ENCODE results near the gene WBP4. TPM values are rescaled to one million over a fixed set of nuclear protein-coding genes. Genes with fewer than 3 reads are reported as not detected.

The WBP4 gene
- total RNA-seq, 1 donor from 2014 or later, result 13.5 TPM

GRCh38 chr13:41058295-41059070, 2.8 kb upstream of the WBP4 start:
- intact Hi-C loops (cut with DNase I), result loop anchor here (10.0 kb wide), 1 partner anchor 134 kb away; no protein-coding TSS in a partner anchor
- no peaks in the 10 kb centered on the region for H3K27me3 ChIP-seq
- no peaks in the 10 kb centered on the region for H3K9me3 ChIP-seq
- peaks cover 72% of the 10 kb centered on the region for H3K4me1 ChIP-seq
- TF ChIP-seq POLR2AphosphoS5 (IDR thresholded peaks at IDR 0.05; ENCODE audit: insufficient read depth in 1 of 2, low read depth in 1 of 2) (no peak), POLR2A (IDR thresholded peaks at IDR 0.05) (no peak)
- no peak for DNase-seq (ENCODE audit: extremely low spot score in 2 of 2)
- peak overlapping the region; percentile 95 for H3K27ac ChIP-seq
- H3K36me3 ChIP-seq, result no peaks in the 10 kb centered on the region
- H3K4me3 ChIP-seq, result peak overlapping the region; percentile 72 to 75

GRCh38 chr13:41059456-41060081, 1.7 kb upstream of the WBP4 start:
- intact Hi-C loops (cut with DNase I), result loop anchor here (2.0 to 10.0 kb wide), 2 partner anchors 135 to 271 kb away; partner anchors contain the start of gene SLC25A15
- peaks cover 72% of the 10 kb centered on the region for H3K4me1 ChIP-seq
- H3K36me3 ChIP-seq, result no peaks in the 10 kb centered on the region
- H3K27me3 ChIP-seq, result no peaks in the 10 kb centered on the region
- H3K27ac ChIP-seq, result peak overlapping the region; percentile 95
- no peak for DNase-seq (ENCODE audit: extremely low spot score in 2 of 2)
- no peaks in the 10 kb centered on the region for H3K9me3 ChIP-seq
- TF ChIP-seq POLR2AphosphoS5 (IDR thresholded peaks at IDR 0.05; ENCODE audit: insufficient read depth in 1 of 2, low read depth in 1 of 2) (no peak), CTCF (IDR thresholded peaks at IDR 0.05) (no peak), POLR2A (IDR thresholded peaks at IDR 0.05) (no peak)
- peak overlapping the region; percentile 72 to 75 for H3K4me3 ChIP-seq

- Histone ChIP-seq H3K27me3 (no peaks in the 10 kb centered on the region), H3K27ac (peak overlapping the region; percentile 95), H3K9me3 (no peaks in the 10 kb centered on the region), H3K4me3 (peak overlapping the region; percentile 72 to 75), H3K4me1 (peaks cover 72% of the 10 kb centered on the region), H3K36me3 (no peaks in the 10 kb centered on the region)
- TF ChIP-seq CTCF (IDR thresholded peaks at IDR 0.05), result peak in 1 of 3 experiments; percentile 21
- peak in 1 of 2 donors; percentile 16 for TF ChIP-seq POLR2A (IDR thresholded peaks at IDR 0.05)
- peak; percentile 6 to 82 for TF ChIP-seq POLR2AphosphoS5 (IDR thresholded peaks at IDR 0.05; ENCODE audit: insufficient read depth in 1 of 2, low read depth in 1 of 2)
- DNase-seq (ENCODE audit: extremely low spot score in 2 of 2), result peak in 1 of 2 donors; percentile 96
- intact Hi-C loops (cut with DNase I), result loop anchor here (2.0 kb wide), 1 partner anchor 271 kb away; the partner anchor contains the start of gene SLC25A15
Measured at GRCh38 chr13:41060082-41060723, 1.1 kb upstream of the WBP4 start.

- Histone ChIP-seq H3K4me1 (peaks cover 72% of the 10 kb centered on the region), H3K27me3 (no peaks in the 10 kb centered on the region), H3K4me3 (peak overlapping the region; percentile 72 to 75), H3K9me3 (no peaks in the 10 kb centered on the region), H3K36me3 (no peaks in the 10 kb centered on the region), H3K27ac (peak overlapping the region; percentile 95)
- intact Hi-C loops (cut with DNase I), result loop anchor here (2.0 kb wide), 1 partner anchor 272 kb away; the partner anchor contains the start of gene SLC25A15
- TF ChIP-seq POLR2A (IDR thresholded peaks at IDR 0.05) (no peak), CTCF (IDR thresholded peaks at IDR 0.05) (no peak), POLR2AphosphoS5 (IDR thresholded peaks at IDR 0.05; ENCODE audit: insufficient read depth in 1 of 2, low read depth in 1 of 2) (no peak)
- peak in 1 of 2 donors; percentile 94 for DNase-seq (ENCODE audit: extremely low spot score in 2 of 2)
Measured at GRCh38 chr13:41060724-41061074, 610 bp upstream of the WBP4 start.
